Suprapubic skin (tissue), 4 donors: ENCODE measurements around the gene NCKAP5. TPM values are rescaled to one million over a fixed set of nuclear protein-coding genes. Genes with fewer than 3 reads are reported as not detected.

Source experiments
- DNase-seq, 2 donors: peaks; one replicate each; pipeline ENCODE4 v3.0.0-alpha.2; 2019; ENCODE audit warnings: low spot score in 2 of 2
- H3K27ac ChIP-seq: fragments of 200-600 bp; sonication (generic); one replicate; pipeline ENCODE4 v1.5.1; 2019
- H3K27me3 ChIP-seq: fragments of 200-600 bp; sonication (generic); one replicate; pipeline ENCODE4 v1.5.1; 2019
- H3K36me3 ChIP-seq: fragments of 200-600 bp; sonication (generic); one replicate; pipeline ENCODE4 v1.5.1; 2019
- H3K4me1 ChIP-seq: fragments of 200-600 bp; sonication (generic); one replicate; pipeline ENCODE4 v1.5.1; 2019
- H3K4me3 ChIP-seq: fragments of 200-600 bp; sonication (generic); one replicate; pipeline ENCODE4 v1.5.1; 2019; ENCODE audit warnings: mild to moderate bottlenecking
- H3K9me3 ChIP-seq: fragments of 200-600 bp; sonication (generic); one replicate; pipeline ENCODE4 v1.5.1; 2019
- CTCF ChIP-seq, 2 donors: fragments of 200-600 bp in 1 of 2; fragments of 450-650 bp in 1 of 2; sonication (generic) in 1 of 2; IDR thresholded peaks; one replicate each; pipeline ENCODE4 v1.5.1; 2016 to 2019; ENCODE audit warnings: antibody characterized with exemption in 2 of 2, mild to moderate bottlenecking in 1 of 2, moderate library complexity in 1 of 2
- EP300 ChIP-seq: sonication (generic); formaldehyde crosslinking; IDR thresholded peaks from one replicate; pipeline ENCODE4 v1.6.1; 2017; ENCODE audit warnings: antibody characterized with exemption
- POLR2A ChIP-seq, 2 donors: fragments of 450-650 bp; IDR thresholded peaks; one replicate each; pipeline ENCODE4 v1.6.1; 2017; ENCODE audit warnings: antibody characterized with exemption in 2 of 2, mild to moderate bottlenecking in 2 of 2, moderate library complexity in 2 of 2
- POLR2AphosphoS5 ChIP-seq, 3 donors: sonication (generic); formaldehyde crosslinking; IDR thresholded peaks; one replicate each; pipeline ENCODE4 v1.6.1; 2017; ENCODE audit warnings: antibody characterized with exemption in 3 of 3
- WGBS: methylation state at CpG from one replicate; pipeline ENCODE4 v1.1.5; 2018; 5-methylcytosine and 5-hydroxymethylcytosine counted together
- total RNA-seq, 4 donors: library from RNA; depleted of rRNA; stranded (reverse); fragments of >200 nt; gene quantifications; one replicate each; pipeline ENCODE4 v1.1.0, GENCODE V29; 2016

The NCKAP5 gene
- total RNA-seq, 4 donors from 2014 or later: 2.8 to 6.4 (median 4.2) TPM

GRCh38 chr2:133504566-133505505, 63.4 kb downstream of the NCKAP5 start:
- H3K9me3 ChIP-seq: no peaks in the 10 kb centered on the region
- 57% methylated on average over 4 of the region's 4 CpGs for WGBS
- H3K36me3 ChIP-seq: no peaks in the 10 kb centered on the region
- TF ChIP-seq EP300 (no peak), POLR2AphosphoS5 (IDR thresholded peaks at IDR 0.05) (no peak), CTCF (IDR thresholded peaks at IDR 0.05) (no peak), POLR2A (IDR thresholded peaks at IDR 0.05) (no peak)
- peaks cover 9% of the 10 kb centered on the region for H3K4me1 ChIP-seq
- DNase-seq: no peak
- no peak overlapping the region for H3K4me3 ChIP-seq
- H3K27ac ChIP-seq: no peak overlapping the region
- no peaks in the 10 kb centered on the region for H3K27me3 ChIP-seq

GRCh38 chr2:133503927-133504326, 64.3 kb downstream of the NCKAP5 start:
- TF ChIP-seq CTCF (IDR thresholded peaks at IDR 0.05): no peak
- no peak for TF ChIP-seq POLR2AphosphoS5 (IDR thresholded peaks at IDR 0.05)
- no peak for TF ChIP-seq EP300
- no peak for TF ChIP-seq POLR2A (IDR thresholded peaks at IDR 0.05)
- DNase-seq: no peak

GRCh38 chr2:133503323-133503722, 64.9 kb downstream of the NCKAP5 start:
- 89% methylated on average over 1 of the region's 1 CpG for WGBS
- no peak for TF ChIP-seq POLR2A (IDR thresholded peaks at IDR 0.05)
- no peak for TF ChIP-seq CTCF (IDR thresholded peaks at IDR 0.05)
- TF ChIP-seq EP300: no peak
- no peak for DNase-seq
- no peak overlapping the region for H3K27ac ChIP-seq
- no peak overlapping the region for H3K4me3 ChIP-seq
- peaks cover 9% of the 10 kb centered on the region for H3K4me1 ChIP-seq
- H3K27me3 ChIP-seq: no peaks in the 10 kb centered on the region
- H3K36me3 ChIP-seq: no peaks in the 10 kb centered on the region
- no peaks in the 10 kb centered on the region for H3K9me3 ChIP-seq

More at GRCh38 chr2:133503927-133504326, 64.3 kb downstream of the NCKAP5 start:
- Histone ChIP-seq H3K27me3 (no peaks in the 10 kb centered on the region), H3K4me3 (no peak overlapping the region), H3K36me3 (no peaks in the 10 kb centered on the region), H3K9me3 (no peaks in the 10 kb centered on the region), H3K27ac (no peak overlapping the region), H3K4me1 (peaks cover 9% of the 10 kb centered on the region)
- 45% methylated on average over 1 of the region's 1 CpG for WGBS

- 88% methylated on average over 7 of the region's 7 CpGs for WGBS
- H3K36me3 ChIP-seq: no peaks in the 10 kb centered on the region
- H3K4me3 ChIP-seq: no peak overlapping the region
- no peaks in the 10 kb centered on the region for H3K9me3 ChIP-seq
- no peaks in the 10 kb centered on the region for H3K27me3 ChIP-seq
- peaks cover 9% of the 10 kb centered on the region for H3K4me1 ChIP-seq
- H3K27ac ChIP-seq: no peak overlapping the region
- TF ChIP-seq CTCF (IDR thresholded peaks at IDR 0.05) (no peak), EP300 (no peak), POLR2AphosphoS5 (IDR thresholded peaks at IDR 0.05) (no peak), POLR2A (IDR thresholded peaks at IDR 0.05) (no peak)
- no peak for DNase-seq
These were observed 65.6 kb downstream of the NCKAP5 start for GRCh38 chr2:133502678-133503077.

GRCh38 chr2:133500917-133501316, 67.3 kb downstream of the NCKAP5 start:
- 93% methylated on average over 6 of the region's 6 CpGs for WGBS

More at GRCh38 chr2:133500917-133501316, 67.3 kb downstream of the NCKAP5 start:
- Histone ChIP-seq H3K27me3 (no peaks in the 10 kb centered on the region), H3K36me3 (no peaks in the 10 kb centered on the region), H3K4me3 (no peak overlapping the region), H3K27ac (no peak overlapping the region), H3K4me1 (peaks cover 9% of the 10 kb centered on the region), H3K9me3 (no peaks in the 10 kb centered on the region)
- DNase-seq: no peak
- TF ChIP-seq POLR2AphosphoS5 (IDR thresholded peaks at IDR 0.05) (no peak), EP300 (no peak), CTCF (IDR thresholded peaks at IDR 0.05) (no peak), POLR2A (IDR thresholded peaks at IDR 0.05) (no peak)
